ENCODE results near the gene HTR3A.
A peak's percentile ranks its signal among the peaks of the same experiment; 100 is the strongest.

The HTR3A gene

DNA sequence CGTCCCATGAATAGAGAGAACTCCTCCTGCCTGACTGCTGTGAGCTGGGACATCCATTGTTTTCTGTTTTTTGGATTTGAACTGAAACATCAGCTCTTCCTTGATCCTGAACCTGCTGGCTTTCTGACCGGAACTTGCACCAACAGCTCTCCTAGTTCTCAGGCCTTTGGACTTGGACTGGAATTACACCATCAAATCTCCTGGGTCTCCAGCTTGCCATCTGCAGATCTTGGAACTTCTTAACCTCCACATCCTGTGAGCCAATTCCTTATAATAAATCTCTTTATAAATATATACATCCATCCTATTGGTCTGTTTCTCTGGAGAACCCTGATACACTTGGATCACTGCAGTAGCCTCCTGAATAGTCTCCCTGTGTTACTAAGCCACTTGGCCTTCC is 42.1 kb downstream of the HTR3A start:
- DNase-seq (ENCODE audit: low read depth in 2 of 2, low spot score in 1 of 2): no peak

DNA sequence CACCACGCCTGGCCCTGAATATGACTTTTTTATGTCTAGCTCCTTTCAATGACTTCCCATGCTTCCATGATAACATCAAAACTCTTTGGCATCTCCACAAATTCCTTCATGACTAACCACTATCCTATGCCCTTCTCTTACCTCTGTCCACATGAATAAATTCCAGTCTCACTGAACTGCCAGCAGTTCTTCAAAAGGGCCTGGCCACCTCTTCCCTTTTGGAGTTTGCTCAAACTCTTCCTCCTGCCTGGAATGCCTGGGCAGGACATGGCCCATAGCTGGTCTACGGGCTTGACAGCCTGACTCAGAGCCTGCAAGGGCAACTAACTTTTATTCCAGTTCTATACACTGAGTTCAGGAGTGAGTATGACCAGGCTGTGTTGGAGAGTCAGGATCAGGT is 42.8 kb downstream of the HTR3A start:
- no peak for DNase-seq (ENCODE audit: low read depth in 2 of 2, low spot score in 1 of 2)

DNA sequence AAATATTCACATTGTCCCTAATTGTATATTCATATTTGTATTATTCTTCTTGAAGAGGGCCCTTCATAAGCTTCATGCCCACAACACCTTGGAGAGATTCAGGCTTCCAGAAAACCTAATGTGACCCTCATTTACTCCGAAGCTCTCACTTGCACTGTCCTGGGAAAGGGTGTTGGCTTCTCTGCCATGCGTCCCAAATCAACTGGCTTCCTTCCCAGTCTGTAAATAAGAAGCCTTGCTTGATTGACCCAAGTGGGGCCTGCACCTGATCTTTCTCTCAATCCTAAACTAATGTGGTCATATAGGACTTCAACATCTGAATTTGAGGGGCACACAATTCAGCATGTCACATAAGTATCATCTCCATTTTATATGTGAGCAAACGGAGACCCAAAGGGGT is 44.1 kb downstream of the HTR3A start:
- no peak for DNase-seq (ENCODE audit: low read depth in 2 of 2, low spot score in 1 of 2)

DNA sequence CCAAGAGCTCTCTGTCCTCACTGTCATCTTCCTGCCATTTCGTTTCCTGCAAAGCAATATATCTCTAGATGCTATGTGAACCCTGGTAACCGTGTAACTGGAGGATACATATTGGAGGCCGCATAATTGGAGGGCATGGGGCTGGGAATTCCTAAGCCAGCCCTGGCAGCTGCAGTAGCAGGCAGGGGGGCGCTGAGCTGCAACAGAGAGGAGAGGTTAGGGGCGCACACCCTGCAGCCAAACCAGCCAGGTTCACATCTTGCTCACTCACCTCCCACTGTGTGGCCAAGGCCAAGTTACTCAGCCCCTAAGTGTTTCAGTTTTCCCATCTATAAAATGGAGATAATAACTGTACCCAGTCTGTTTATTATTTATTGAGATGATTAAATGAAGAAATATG is 44.7 kb downstream of the HTR3A start:
- no peak for DNase-seq (ENCODE audit: low read depth in 2 of 2, low spot score in 1 of 2)

DNA sequence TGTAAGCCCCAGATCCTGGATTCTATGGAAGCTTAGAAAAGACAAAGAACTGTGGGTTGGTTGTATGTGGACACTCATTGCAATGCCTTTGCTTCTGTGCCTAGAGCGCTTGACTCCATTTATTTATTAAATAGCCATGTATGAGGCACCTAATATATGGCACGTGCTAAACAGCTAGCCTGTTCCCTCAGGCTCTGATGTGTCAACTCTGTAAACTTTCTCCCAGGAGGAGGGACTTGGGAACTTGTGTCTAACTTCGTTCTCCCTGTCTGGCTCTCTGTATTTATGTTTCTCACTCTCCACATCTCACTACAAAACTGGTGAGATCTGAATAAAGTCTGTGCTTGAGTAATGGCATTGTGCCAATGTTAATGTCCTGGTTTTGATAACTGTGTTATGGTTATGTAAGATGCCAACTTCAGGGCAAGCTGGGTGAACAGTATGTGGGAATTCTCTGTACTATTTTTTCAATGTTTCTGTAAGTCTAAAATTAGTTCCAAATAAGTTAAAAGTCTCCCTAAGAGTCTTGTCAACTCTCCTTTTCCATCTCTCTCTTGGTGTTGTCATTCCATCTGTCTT is 50.5 kb downstream of the HTR3A start:
- no peak for DNase-seq (ENCODE audit: low read depth in 2 of 2, low spot score in 1 of 2)

DNA sequence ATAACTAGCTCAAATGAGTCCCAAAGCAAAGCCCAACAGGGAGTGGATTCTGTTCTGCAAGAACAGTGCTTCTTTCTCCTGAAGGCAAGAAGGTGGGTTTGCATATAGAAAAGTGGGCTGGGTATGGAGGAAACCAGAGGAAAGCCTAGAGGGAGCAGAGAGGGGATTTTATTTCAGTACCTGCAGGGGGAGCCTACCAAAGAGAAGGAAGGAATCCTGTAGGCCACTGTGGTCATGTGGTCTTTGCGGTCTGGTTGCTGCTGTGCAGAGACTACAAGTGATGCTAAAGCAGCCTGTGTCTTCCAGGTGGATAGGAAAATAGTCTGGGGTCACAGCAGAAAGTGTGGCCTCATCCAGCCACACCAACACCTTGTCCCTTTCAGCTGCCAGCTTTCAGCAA is 51.4 kb downstream of the HTR3A start:
- peak in 1 of 2 donors; percentile 12 for DNase-seq (ENCODE audit: low read depth in 2 of 2, low spot score in 1 of 2)

DNA sequence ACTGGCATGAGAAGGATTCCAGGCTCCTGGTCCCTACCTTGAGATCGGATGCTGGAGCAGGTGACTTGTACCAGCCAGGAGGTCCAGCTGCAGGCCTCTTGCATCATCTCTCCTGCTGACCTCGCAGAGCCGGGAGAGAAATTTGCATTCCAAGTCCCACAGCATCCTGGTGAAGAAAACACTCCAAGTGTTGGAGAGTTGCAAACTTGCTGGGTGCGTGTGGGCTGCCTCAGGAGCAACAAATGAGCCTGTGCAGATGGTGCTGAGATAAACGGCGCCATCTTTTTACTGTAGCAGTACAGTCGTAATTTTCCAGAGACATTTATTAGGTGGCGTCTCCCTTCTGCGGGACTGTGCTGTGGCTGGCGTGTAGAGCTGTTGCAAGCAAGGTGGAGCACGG is 52.5 kb downstream of the HTR3A start:
- no peak for DNase-seq (ENCODE audit: low read depth in 2 of 2, low spot score in 1 of 2)

DNA sequence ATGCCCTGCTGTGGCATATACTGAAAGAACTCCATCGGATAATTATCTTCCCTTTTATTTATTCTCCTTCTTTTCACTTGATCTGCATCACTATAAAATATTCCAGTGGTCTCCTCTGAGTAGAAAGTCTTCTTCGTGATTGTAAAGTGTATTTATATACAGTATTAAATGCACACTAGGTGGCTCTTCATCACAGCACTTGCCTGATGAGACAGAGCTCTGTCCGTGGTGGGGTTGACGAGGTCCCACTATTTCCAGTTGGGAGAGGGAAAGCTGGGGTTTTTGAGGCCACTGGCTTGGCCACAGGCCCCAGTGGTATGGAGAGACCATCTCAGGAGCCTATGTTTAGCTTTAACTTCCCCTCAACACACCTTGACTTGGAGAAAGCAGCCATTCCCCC is 53.0 kb downstream of the HTR3A start:
- no peak for DNase-seq (ENCODE audit: low read depth in 2 of 2, low spot score in 1 of 2)

DNA sequence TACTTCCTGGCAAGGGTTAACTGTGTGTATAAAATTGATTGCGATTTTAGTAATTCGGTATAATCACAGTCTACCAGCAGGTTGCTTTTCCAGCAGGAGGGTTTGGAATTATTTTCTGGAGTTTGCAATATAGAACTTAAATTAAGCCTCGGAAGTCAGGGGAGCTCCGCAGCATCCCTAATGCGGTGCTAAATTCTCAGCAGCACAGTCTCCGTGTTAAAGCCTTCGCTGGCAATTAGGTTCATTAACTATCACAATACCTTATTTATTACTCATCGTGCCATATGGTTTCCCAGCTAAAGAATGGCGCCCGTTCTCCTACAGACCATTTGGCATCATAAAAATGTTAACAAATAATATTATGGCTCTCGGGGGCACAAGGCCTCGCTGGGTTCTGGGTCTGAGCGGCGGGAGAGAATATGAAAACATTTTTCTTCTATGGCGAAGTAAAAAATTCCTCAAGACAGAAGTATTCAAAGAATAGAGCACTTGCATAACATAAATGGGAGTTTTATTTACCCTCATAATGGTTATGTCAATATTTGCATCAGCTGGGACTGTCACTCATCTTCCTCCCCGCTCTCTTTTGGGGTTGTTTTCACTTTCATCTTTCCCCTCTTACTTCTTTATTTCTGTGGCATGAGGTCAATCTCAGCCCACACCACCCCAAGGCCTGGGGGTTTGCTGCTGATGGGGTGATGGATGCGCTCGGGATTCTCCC is 56.5 kb downstream of the HTR3A start:
- no peak for DNase-seq (ENCODE audit: low read depth in 2 of 2, low spot score in 1 of 2)

DNA sequence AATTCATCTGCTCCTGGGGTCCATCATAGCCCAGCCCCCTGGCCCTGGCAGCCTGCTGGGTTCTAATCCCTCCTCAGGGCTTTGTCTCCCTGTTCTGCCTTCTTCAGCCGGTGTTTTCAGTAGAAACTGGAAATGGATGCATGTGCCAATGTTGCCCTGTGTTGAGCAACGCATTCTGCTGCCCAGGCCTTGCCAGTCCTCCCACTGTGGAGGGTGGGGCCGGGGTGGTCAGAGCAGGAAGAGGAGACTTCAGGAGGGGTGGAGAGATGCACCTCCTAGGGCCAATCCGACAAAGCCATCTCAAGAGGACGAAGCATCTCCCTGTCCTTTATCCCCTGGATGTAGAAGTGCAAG is 57.0 kb downstream of the HTR3A start:
- no peak for DNase-seq (ENCODE audit: low read depth in 2 of 2, low spot score in 1 of 2)

DNA sequence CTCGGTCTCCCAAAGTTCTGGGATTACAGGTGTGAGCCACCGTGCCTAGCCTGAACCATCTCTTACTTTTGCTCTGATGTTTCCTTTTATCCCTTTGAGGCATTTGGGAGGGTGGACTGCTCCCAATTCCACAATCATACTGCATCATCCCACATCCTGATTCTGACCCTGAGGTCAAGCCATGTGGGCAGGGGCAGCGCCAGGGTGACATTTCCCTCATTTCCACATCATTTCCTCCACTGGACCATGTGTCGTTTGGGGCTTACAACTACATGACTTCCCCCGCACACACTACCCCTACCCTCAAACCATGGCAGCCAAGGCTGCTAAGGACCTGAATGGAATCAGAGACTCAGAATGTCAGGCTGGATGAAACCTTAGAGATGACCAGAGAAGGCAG is 58.2 kb downstream of the HTR3A start:
- DNase-seq (ENCODE audit: low read depth in 2 of 2, low spot score in 1 of 2): no peak

DNA sequence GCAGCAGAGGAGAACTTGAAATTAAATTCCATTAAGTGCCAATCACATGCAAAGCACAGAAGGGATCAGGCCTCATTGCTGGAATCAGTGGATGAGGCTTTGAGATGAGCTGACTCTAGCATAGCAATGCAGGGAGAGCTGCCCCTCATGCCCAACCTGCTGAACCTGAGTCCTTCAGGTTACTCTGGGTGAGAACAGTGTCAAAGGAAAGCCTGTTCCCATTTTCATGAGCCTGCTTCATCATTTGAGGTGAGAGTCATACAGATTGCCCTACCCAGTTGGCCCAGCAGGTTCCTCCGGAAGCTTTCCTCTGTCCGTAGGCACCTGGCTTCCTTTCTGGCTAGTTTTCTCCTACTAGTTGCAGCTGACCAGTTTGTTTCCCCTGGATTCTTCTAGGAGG is 58.7 kb downstream of the HTR3A start:
- DNase-seq (ENCODE audit: low read depth in 2 of 2, low spot score in 1 of 2): no peak

DNA sequence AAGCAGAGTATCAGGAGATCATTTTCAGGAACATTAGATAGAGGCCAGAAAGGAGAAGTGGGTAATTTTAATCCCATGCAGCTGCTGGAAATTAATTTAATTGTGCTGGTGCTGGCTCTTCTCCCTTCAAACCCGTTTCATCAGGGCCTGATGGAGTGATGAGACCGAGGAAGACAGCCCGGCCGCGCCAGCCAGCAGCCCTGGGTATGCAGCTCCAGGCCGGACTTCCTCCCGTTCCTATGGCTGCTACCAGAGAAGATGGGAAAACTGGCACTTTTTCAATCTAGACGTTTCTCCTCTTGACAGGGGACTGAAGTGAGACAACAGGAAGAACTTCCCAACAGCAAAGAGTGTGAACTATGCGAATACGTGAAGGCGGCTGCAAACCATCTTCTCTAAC is 60.0 kb downstream of the HTR3A start:
- DNase-seq (ENCODE audit: low read depth in 2 of 2, low spot score in 1 of 2): no peak

DNA sequence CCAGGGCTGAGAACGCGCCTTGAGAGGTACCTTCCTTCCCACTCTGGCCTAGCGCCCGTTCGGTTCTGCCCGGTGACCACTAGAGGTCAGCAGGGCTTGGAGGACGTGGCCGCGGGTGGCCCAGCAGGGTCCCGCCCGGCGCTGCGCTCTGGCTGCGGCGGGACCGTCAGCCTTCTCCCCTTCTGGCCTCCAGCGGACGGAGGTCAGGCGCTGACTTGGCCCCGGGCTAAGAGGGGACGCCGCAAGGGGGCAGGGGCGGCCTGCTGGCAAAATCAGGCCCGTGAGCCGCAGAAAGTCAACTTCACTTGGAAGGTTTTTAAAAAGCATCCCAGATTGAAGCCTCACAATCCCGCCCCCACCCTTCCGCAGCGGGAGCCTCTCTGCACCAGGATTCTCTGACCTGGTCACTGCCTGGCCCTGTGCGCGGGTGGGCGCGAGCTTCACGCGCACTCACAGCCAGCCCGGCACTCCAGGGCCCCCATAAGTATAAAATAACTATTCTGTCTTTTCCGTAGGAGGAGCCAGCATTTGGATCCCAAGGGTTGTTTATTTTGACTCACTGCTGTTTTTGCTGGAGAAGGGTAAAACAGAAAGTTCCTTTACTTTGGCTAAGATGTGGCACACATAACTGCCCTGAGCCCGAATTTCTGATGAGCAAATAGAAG is 61.4 kb downstream of the HTR3A start:
- DNase-seq (ENCODE audit: low read depth in 2 of 2, low spot score in 1 of 2): peak in 1 of 2 donors; percentile 26

DNA sequence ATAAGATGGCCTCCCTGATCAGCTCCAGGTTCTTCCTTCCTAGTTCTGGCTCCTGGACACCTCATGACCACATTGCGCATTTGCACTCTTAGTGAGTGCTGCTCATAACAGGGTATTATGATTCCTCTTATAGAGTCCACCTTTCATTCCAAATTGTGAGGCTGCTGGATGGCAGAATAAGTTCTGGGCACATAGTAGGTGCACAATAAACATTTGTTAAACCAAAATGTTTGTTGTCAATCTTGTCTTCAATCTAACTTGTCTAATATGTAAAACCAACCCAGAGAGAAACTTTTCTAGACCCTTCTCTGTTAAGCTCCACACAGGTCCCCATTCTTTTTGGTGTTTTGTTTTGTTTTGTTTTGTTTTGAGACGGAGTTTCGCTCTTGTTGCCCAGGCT is 62.0 kb downstream of the HTR3A start:
- no peak for DNase-seq (ENCODE audit: low read depth in 2 of 2, low spot score in 1 of 2)

DNA sequence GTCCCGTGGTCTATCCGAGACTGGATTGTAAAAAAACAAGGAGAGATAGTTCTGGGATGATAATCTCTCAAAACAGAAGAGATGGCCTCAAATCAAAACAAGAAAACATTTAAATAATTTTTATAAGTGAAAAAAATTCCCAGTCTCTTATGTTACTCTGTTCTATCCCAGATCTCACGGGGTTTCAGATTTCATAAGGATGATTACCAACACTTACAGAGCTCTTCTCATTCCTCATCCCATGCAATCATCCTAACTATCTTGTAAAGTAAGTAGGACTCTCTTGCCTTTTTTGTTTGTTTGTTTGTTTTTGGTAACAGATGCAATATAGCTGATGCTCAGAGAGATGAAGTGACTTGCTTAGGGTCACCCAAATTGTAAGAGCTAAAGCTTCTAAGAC is 64.6 kb downstream of the HTR3A start:
- DNase-seq (ENCODE audit: low read depth in 2 of 2, low spot score in 1 of 2): no peak

All from stimulated activated CD8-positive, alpha-beta memory T cell treated with anti-CD3 and anti-CD28 coated beads, Interleukin-4, amount 100 ng/mL, for 4 hours (primary cell).